ENCODE data around the gene NDFIP2. TPM values are rescaled to one million over a fixed set of nuclear protein-coding genes. Genes with fewer than 3 reads are reported as not detected.

NDFIP2 gene
- total and polyA plus RNA-seq, 2 donors (not counting 1 experiment from before 2014, with no cell fraction given) = 0.12 to 1.0 TPM

- CTCF ChIA-PET = no interaction called here
- no peaks in the 10 kb centered on the region for H3K4me1 ChIP-seq (ENCODE audit: control insufficient read depth in 2 of 2, insufficient read depth in 2 of 2, low read length in 2 of 2)
- H3K4me2 ChIP-seq (replicated peaks; ENCODE audit: low read depth, low read length, poor library complexity, severe bottlenecking) = no peak overlapping the region
- H3K9ac ChIP-seq (ENCODE audit: low read length) = no peak overlapping the region
- no peaks in the 10 kb centered on the region for H3K79me2 ChIP-seq (ENCODE audit: control insufficient read depth, insufficient read depth, low read length)
- H3K9me3 ChIP-seq (ENCODE audit: control extremely low read depth in 1 of 3, control insufficient read depth in 2 of 3, insufficient read depth in 1 of 3, low read length in 2 of 3) = peaks cover 0 to 3% (median 0%) of the 10 kb centered on the region in 3 donors
- peaks cover 0 to 4% (median 0%) of the 10 kb centered on the region in 4 experiments for H3K27me3 ChIP-seq (replicated peaks in 1 of 4; ENCODE audit: control extremely low read depth in 1 of 4, control insufficient read depth in 3 of 4, insufficient read depth in 4 of 4, low read length in 3 of 4)
- WGBS (ENCODE audit: insufficient coverage) = 95% methylated on average over 2 of the region's 2 CpGs
- H4K20me1 ChIP-seq (ENCODE audit: control insufficient read depth, insufficient read depth, low read length, poor library complexity, severe bottlenecking) = no peaks in the 10 kb centered on the region
- H2AFZ ChIP-seq (ENCODE audit: insufficient read depth, low read depth, low read length, poor library complexity, severe bottlenecking) = no peak overlapping the region
- Mint-ChIP-seq H3K4me1 (no peaks in the 10 kb centered on the region), H3K9me3 (ENCODE audit: insufficient read depth) (peaks cover 1% of the 10 kb centered on the region), H3K4me3 (no peak overlapping the region), H3K27me3 (peaks cover 30% of the 10 kb centered on the region), H3K27ac (no peak overlapping the region)
- no peak overlapping the region for H3K4me3 ChIP-seq (ENCODE audit: control extremely low read depth in 1 of 5, extremely low read depth in 1 of 5, insufficient read depth in 1 of 5, low read depth in 2 of 5, low read length in 4 of 5)
- intact Hi-C loops (cut with micrococcal nuclease) = no loop called here
- DNase-seq (no peak), ATAC-seq (ENCODE audit: low read depth) (no peak)
- POLR2A ChIA-PET = no interaction called here
- no peaks in the 10 kb centered on the region for H3K36me3 ChIP-seq (replicated peaks in 1 of 2; ENCODE audit: control extremely low read depth in 1 of 2, control insufficient read depth in 1 of 2, extremely low read depth in 1 of 2, insufficient read depth in 2 of 2, low read length in 1 of 2)
- TF ChIP-seq, protein P1, sequence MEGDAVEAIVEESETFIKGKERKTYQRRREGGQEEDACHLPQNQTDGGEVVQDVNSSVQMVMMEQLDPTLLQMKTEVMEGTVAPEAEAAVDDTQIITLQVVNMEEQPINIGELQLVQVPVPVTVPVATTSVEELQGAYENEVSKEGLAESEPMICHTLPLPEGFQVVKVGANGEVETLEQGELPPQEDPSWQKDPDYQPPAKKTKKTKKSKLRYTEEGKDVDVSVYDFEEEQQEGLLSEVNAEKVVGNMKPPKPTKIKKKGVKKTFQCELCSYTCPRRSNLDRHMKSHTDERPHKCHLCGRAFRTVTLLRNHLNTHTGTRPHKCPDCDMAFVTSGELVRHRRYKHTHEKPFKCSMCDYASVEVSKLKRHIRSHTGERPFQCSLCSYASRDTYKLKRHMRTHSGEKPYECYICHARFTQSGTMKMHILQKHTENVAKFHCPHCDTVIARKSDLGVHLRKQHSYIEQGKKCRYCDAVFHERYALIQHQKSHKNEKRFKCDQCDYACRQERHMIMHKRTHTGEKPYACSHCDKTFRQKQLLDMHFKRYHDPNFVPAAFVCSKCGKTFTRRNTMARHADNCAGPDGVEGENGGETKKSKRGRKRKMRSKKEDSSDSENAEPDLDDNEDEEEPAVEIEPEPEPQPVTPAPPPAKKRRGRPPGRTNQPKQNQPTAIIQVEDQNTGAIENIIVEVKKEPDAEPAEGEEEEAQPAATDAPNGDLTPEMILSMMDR (IDR thresholded peaks at IDR 0.05) = no peak
- TF ChIP-seq EZH2 (IDR thresholded peaks at IDR 0.05; ENCODE audit: borderline replicate concordance, insufficient read depth, low read depth, low read length, poor library complexity, severe bottlenecking) = no peak
- no peak overlapping the region for H3K27ac ChIP-seq (ENCODE audit: low read length in 2 of 2)
These were observed 80.0 kb downstream of the NDFIP2 start for GRCh38 chr13:79560954-79561353.

DNA sequence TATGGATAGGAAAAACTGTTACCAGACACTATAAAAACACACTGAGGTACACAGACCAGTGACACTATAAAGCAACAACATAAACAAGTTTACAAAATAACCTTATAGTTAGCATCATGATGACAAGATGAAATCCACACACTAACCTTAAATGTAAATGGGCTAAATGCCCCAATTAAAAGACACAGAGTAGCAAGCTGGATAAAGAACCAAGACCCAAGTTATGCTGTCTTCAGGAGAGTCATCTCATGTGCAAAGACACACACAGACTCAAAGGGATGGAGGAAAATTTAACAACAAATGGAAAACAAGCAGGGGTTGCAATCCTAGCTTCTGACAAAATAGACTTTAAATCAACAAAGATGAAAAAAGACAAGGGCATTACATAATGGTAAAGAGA, 81.6 kb downstream of the NDFIP2 start:
- Histone ChIP-seq H3K4me3 (ENCODE audit: control extremely low read depth in 1 of 5, extremely low read depth in 1 of 5, insufficient read depth in 1 of 5, low read depth in 2 of 5, low read length in 4 of 5) (no peak overlapping the region), H4K20me1 (ENCODE audit: control insufficient read depth, insufficient read depth, low read length, poor library complexity, severe bottlenecking) (no peaks in the 10 kb centered on the region), H3K4me1 (ENCODE audit: control insufficient read depth in 2 of 2, insufficient read depth in 2 of 2, low read length in 2 of 2) (no peaks in the 10 kb centered on the region), H3K4me2 (replicated peaks; ENCODE audit: low read depth, low read length, poor library complexity, severe bottlenecking) (no peak overlapping the region), H3K9me3 (ENCODE audit: control extremely low read depth in 1 of 3, control insufficient read depth in 2 of 3, insufficient read depth in 1 of 3, low read length in 2 of 3) (peaks cover 0 to 3% (median 0%) of the 10 kb centered on the region in 3 donors), H3K36me3 (replicated peaks in 1 of 2; ENCODE audit: control extremely low read depth in 1 of 2, control insufficient read depth in 1 of 2, extremely low read depth in 1 of 2, insufficient read depth in 2 of 2, low read length in 1 of 2) (no peaks in the 10 kb centered on the region), H3K79me2 (ENCODE audit: control insufficient read depth, insufficient read depth, low read length) (no peaks in the 10 kb centered on the region), H2AFZ (ENCODE audit: insufficient read depth, low read depth, low read length, poor library complexity, severe bottlenecking) (no peak overlapping the region), H3K9ac (ENCODE audit: low read length) (no peak overlapping the region), H3K27me3 (replicated peaks in 1 of 4; ENCODE audit: control extremely low read depth in 1 of 4, control insufficient read depth in 3 of 4, insufficient read depth in 4 of 4, low read length in 3 of 4) (peaks cover 0 to 4% (median 0%) of the 10 kb centered on the region in 4 experiments), H3K27ac (ENCODE audit: low read length in 2 of 2) (no peak overlapping the region)
- TF ChIP-seq EZH2 (IDR thresholded peaks at IDR 0.05; ENCODE audit: borderline replicate concordance, insufficient read depth, low read depth, low read length, poor library complexity, severe bottlenecking) = no peak
- TF ChIP-seq, protein P1 (IDR thresholded peaks at IDR 0.05) = no peak
- Mint-ChIP-seq H3K9me3 (ENCODE audit: insufficient read depth) (peaks cover 5% of the 10 kb centered on the region), H3K4me1 (no peaks in the 10 kb centered on the region), H3K27me3 (peaks cover 30% of the 10 kb centered on the region), H3K4me3 (no peak overlapping the region), H3K27ac (no peak overlapping the region)
- no peak for ATAC-seq (ENCODE audit: low read depth)
- DNase-seq = no peak
- ChIA-PET CTCF (interaction anchor here (0.6 kb wide), 1 partner anchor 135 kb away, joined by 3 read pairs; no protein-coding TSS in a partner anchor), POLR2A (no interaction called here)
- intact Hi-C loops (cut with micrococcal nuclease) = no loop called here
